HG03571 (cell line): ENCODE measurements around the gene RAET1L.
"Not testable (repeated sequence)": the region's sequence is repeated elsewhere in the genome, so short reads cannot be mapped to it uniquely, and the experiment has no call there.

Source experiments
- ATAC-seq: cut with Tn5 transposase; IDR thresholded peaks from one replicate; pipeline ENCODE4 v1.9.1; 2021; ENCODE audit not compliant: unreplicated experiment

The RAET1L gene, protein sequence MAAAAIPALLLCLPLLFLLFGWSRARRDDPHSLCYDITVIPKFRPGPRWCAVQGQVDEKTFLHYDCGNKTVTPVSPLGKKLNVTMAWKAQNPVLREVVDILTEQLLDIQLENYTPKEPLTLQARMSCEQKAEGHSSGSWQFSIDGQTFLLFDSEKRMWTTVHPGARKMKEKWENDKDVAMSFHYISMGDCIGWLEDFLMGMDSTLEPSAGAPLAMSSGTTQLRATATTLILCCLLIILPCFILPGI

DNA sequence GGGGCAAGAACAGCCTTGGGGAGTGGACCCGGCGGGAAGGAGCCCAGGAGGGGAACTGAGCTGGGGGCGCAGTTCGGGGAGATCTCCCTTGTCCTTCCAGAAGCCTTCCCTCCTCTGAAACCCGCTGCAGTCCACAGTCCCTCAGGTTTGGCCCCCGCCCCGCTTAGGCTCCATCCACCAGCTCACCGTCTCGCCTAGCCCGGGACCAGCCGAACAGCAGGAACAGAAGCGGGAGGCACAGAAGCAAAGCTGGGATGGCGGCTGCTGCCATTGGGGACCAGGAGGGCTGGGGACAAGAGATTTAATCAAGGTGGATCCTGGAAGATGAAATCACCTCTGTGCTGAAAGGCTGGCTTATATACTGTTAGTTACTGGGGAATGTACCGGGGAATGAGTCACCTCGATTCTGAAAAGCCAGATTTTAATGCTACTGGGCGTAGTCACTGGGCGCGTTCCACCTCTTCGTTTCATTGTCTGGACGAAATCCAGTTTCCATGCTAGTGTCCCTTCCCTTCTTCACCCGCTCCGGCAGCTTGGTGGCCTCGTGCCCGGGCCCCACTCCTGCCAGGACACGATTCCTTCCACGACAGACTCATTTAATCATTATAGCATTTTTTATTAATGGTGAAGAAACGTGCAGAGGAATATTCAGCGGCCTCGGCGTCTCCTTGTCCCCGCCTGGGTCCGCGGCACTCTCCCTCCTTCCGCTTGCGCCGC, at the start of gene RAET1L:
TSS of gene RAET1L (minus strand) at position 332 of the 717 bp plus-strand sequence. CDS start at position 271, 61 bp downstream.
- ATAC-seq = no peak

DNA sequence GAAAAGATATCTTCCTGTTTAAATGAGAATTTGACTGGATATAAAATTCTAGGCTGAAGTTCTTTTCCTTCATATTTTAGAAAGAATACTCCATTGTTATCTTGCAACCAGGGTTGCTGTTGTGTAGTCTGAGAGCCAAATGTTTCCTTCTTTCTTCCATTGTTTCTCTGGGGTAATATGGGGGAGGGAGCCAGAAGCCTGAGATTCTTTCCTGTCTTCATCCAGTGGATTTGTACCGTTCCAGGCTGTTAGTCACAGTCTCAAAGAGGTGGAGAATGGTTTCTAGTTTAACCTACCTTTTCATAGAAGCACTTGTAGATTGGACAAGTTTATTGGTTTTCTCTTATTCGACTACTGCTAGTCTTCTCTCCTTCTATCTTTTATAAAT, 49.7 kb upstream of the RAET1L start:
- ATAC-seq = no peak

DNA sequence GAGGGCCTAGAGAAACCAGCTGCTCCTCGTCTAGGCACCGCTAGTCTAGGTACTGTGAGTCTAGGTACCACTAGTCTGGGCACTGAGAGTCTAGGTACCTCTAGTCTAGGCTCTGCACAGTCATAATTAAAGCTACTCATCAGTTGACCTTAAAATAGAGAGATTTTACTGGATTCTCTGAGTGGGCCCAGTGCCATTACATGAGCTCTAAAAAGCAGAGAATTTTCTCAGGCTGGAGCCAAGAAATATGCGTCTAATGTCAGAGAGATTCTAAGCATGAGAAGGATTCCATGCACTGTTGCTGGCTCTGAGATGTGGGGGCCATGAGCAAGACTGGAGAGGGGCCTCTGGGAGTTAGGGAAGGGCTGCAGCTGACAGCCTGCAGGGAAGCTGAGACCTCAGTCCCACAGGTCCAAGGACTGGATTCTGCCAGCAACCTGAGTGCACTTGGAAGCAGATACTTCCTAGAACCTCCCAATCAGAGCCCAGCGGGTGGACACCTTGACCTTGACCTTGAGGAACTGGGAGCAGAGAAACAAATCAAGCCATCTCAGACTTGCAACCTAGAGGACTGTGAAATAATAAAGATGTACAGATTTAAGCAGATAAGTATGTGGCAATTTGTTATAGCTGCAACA, 49.2 kb upstream of the RAET1L start:
- ATAC-seq = not testable (repeated sequence)

DNA sequence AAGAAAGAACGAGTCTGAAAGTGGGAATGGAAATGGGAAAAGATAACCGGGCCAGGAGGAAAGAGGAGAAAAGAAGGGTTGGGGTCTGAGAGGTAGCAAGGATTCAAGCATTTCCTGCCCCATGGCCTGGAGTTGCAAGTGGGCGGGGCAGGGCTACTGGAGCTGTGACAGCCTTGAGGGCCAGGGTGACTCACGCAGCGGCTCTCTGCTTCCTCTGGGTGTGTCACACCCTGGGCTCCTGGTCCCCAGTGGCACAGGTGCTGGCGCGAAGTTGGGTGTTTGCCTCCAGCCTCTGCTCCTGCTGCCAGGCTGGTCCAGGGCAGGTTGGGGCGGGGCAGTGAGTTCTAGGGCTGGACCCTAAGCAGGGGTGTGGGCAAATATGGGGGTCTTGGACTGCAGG, 46.9 kb upstream of the RAET1L start:
- no peak for ATAC-seq

DNA sequence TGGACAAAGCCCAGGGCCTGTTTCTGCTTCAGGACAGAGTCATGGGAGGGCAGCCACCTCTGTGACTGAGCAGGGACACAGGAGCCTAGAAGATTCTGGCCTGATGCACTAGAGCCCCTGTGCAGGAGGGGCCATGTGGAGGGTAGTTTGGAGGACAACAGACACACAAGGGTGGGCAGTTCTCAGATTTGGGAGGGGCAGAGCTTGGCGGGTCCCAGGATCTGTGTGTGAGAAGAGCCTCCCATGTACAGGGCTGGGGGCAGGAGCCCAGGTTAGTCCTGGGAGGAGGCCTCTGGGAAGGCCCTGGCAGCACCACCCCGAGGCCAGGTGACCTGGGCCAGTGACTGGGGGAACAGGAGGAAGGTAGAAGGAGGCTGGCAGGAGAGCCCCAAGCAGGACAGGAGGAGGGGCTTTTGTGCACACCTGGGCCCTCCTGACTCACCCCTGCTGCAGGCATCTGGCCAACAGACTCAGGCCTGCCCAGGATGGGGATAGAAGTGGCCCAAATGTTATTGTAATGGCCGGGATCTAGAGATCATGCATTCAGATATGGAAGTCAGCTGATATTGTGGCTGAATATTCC, 45.0 kb upstream of the RAET1L start:
- ATAC-seq = no peak

DNA sequence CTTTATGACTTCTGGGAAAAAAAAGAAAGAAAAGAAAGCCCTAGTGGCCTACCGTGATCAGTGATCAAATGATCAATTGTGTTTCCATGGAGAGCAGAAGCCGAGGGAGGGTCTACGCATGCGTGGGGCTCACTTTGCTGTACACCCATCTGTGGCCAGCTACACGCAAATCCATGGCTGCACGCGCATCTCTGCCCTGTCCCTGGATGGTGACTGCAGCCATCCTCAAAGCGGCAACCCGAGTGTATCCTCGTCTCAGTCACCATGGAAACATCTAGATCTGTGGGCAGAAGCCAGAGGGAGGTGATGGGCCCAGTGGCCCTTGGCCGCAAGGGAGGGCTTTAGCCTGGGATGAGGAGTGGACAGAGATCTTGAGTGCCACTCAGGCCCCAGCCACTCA, 44.4 kb upstream of the RAET1L start:
- ATAC-seq = no peak

DNA sequence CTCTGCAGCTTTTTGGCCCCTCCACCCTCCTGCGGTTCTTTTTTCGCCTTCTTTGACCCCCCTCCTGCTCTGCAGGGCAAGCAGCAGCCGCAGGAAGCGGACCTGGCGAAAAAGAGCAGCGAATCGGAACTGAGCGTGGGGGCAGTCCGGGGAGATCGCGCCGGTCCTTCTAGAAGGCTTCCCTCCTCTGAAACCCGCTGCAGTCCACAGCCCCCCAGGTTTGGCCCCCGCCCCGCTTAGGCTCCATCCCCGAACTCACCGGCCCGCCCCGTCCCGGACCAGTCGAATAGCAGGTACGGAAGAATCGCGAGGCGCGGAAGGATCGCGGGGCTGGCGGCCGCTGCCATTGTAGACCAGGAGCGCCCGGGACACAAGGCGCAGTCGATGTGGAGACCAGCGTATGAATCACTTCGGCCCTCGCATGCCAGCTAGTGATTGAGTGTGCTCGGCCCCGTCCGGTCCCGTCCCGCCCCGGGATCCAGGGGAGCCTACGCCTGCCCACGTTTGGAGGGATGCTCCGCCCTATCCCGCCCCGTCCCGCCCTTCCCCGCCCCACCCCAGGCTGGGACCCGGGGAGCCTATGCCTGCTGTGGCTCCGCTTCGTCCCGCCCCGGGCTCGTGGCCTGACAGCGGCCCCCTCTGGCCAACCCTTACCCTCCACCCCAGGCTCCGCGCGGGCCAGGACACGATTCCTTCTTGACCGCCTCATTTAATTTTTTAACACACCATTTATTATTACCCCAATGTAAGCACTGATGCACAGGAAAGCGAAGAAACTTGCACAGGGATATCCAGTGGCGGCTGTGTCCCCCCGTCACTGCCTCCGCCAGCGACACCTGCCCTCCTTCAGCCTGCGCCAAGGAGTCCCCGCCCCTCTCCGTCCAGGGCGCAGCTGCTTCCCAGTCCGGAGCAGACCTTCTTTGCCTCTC, 43.7 kb upstream of the RAET1L start, which contains the start of gene ULBP3:
TSS of gene ULBP3 (minus strand) at position 402 of the 929 bp plus-strand sequence. CDS start at position 347, 55 bp downstream.
- ATAC-seq = peak; percentile 84

DNA sequence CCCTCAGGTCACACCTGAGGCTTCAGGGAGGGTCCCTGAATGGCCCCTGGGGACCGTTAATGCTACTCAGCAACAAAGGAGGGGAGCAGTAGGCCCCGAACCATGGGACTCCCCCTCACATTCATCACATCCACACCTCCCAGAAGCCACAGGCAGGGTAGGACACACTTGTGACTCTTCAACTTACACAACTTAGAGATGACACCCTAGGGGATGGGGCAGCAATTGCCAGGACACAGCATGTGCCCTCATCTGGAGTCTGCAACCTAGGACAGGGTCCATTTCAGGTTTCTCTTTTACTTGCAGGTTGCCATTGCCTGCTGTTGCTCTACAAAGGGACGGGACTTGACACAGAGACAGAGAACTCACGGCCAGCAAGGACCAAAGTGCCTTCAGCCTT, 42.8 kb upstream of the RAET1L start:
- ATAC-seq = no peak

DNA sequence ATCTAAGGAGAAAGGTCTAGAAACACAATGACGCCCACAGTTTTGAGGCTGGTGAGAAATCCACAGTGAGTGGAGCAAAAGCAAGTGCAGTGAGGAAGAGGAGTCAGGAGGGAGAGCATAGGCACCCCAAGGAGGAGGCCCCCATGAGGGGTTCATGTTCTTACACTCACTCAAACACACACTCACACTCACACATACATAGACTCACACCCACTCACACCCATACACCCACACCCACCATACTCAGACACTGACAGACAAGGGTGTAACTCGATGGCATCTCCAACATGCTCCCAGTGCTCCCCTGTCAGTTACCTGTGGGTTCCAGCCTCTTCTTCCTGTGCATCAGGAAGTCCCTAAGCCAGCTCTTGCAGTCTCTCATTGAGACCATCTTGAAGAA, 39.8 kb upstream of the RAET1L start:
- no peak for ATAC-seq

DNA sequence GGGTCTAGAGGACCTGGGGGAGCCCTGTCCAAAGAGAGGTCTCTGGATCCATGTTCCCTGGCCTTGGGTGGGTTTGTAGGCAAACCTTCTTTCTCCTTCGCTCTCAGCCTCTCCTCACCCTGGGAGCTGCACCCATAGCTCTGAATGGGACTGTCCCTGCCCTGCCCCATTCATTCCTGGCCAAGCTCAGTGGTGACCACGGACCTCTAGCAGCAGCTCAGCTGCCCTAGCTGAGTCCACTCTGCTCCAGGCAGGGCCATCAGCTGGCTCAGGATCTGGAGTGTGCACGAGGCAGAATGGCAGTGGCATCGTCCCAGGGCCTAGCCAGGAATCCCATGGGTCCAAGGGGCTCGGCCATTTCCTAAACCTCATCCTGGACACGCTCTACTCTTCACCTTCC, 38.3 kb upstream of the RAET1L start:
- no peak for ATAC-seq

DNA sequence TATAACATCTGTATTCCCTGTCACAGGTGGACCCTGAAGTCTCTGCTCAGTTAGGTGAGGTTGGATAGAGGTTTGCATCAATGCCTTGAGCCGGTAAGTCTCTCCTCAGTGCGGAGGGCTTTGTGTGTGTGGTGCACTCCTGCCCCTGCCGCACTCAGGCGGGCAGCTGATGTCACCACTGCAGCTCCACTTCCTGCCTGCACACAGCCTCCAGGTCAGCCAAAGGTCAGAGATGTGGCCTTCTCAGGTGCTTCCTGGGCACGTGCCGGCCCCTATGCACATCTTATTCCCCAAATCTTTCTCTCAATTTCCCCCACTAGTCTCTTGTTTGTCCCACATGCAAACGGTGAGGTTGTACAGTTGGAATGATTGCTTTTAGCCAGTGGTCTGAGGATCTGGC, 34.6 kb upstream of the RAET1L start:
- ATAC-seq = not testable (repeated sequence)

DNA sequence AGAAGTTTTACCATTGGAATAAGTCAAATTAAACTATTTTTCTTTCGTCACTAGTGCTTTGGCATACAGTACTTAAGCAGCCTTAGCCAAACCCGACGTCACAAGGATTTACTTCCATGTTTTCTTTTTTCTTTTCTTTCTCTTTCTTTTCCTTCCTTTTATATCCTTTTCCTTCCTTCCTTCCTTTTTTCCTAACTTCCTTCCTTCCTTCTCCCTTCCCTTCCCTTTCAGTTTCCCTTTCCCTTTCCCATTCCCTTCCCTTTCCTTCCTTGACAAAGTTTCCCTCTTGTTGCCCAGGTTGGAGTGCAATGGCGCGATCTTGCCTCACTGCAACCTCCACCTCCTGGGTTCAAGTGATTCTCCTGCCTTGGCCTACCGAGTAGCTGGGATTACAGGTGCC, 33.7 kb upstream of the RAET1L start:
- ATAC-seq = no peak

DNA sequence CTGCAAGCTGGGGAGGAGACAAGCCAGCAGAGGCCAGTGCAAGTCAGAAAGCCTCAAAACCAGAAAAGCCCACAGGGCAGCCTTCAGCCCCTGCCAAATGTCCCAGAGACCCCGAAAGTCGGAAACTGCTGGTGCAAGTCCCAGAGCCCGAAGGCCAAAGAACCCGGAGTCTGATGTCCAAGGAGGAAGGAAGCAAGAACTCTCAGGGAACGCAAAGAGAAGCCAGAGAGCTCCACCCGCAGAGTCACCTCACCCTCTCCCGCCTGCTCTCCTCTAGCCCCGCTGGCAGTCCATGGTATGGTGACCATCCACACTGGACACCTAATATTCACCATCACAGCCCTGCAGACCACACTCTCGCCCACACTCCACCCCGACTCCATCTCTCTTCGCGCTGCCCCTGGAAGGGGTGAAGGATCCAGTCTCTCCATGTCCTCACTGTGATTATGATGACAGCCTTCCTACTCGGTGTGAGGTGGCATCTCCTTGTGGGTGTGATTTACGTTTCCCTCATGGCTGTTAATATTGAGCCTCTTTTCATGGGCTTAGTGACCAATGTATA, 33.0 kb upstream of the RAET1L start:
- ATAC-seq = no peak

DNA sequence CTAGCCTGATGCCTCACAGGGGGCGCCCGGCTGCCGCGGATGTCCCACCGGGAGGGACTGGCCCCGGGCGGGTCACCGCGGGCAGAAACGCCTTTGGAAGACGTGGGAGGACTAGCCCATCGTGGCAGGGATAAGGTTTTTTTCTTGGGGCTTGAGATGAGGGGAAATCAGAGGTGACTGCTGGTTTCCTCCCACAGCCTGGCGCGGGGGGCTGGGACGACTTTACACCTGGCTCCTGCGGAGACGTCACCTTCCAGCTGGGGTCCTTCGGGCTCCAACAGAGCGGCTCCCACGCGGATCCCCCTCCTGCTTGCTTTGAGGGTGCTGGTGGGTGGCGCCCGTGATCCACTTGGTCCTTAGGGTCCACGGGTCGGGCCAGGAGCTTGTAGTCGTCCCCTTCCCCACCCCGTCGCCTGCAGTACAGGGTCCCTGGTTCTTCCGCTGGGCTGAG, 32.2 kb upstream of the RAET1L start:
- ATAC-seq = no peak

DNA sequence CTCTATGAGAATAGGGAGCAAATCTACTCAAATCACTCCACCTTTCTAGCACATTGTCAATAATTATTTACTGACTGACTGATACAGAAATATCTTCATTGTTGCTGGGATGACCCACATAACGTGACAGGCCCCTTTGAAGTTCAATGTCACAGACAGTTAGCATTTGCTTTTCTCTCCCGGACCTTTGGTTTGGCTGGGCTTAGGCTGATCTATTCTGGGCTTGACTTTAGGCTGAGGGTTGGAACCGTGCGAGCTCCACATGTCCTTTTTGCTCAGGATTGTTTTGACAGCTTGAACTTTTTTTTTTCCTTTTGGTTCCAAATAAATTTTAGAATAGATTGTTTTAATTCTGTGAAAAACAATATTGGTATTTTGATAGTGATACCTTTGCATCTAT, 31.6 kb upstream of the RAET1L start:
- ATAC-seq = no peak

DNA sequence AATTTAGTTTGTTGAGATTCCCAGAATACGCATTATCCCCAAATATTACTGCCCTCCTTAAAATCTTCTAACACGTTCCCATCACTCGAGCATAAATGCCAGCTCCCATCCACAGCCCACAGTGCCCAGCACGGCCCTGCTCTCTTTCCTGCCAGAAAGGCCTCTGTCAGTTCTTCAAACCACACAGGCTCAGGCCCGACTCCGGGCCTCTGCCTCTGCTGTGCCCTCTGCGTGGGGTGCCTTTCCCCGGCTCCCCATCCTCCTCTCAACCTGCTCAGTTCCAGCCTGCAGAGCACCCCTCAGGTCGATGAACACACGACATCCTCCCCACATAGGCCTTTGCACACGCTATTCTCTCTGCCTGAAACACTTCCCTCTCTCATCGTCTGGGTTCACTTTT, 30.8 kb upstream of the RAET1L start:
- ATAC-seq = no peak

DNA sequence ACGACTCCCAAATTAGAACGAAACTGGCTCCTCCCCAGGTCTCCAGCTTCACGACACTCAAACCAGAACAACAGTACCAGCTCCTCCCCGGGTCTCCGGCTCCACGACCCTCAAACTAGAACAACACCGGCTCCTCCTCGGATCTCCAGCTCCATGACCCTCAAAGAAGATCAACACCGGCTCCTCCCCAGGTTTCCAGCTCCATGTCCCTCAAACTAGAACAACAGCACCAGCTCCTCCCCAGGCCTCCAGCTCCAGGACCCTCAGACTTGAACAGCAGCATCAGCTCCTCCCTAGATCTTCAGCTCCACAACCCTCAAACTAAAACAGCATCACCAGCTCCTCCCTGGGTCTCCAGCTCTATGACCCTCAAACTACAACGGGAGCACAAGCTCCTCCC, 29.8 kb upstream of the RAET1L start:
- no peak for ATAC-seq

DNA sequence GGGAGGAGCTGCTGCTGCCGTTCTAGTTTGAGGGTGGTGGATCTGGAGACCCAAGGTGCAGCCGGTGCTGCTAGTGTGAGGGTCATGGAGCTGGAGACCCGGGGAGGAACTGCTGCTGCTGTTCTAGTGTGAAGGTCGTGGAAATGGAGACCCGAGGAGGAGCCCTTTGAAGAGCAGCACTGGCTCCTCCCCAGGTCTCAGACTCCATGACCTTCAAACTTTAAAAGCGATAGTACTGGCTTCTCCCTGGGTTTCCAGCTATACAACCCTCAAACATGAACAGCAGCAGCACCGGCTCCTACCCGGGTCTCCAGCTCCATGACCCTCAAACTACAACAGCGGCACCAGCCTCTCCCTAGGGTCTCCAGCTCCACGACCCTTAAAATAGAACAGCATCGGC, 28.1 kb upstream of the RAET1L start:
- no peak for ATAC-seq

DNA sequence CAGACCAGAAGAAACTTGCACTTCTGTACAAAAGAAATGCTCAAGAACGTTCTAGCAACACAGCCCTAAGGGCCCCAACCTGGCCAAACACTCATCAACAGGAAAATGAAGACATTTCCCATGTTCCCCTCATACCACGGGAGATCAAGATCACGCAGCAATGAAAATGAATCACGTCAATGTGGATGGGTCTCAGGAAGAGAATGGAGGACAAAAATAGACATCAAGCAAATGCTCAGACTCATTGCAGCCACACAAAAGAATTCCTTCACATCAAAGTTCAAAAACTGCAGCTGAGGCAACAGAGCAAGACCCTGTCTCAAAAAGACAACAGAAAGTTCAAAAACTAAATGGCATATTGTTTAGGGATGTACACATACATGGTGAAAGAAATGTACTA, 25.5 kb upstream of the RAET1L start:
- no peak for ATAC-seq

DNA sequence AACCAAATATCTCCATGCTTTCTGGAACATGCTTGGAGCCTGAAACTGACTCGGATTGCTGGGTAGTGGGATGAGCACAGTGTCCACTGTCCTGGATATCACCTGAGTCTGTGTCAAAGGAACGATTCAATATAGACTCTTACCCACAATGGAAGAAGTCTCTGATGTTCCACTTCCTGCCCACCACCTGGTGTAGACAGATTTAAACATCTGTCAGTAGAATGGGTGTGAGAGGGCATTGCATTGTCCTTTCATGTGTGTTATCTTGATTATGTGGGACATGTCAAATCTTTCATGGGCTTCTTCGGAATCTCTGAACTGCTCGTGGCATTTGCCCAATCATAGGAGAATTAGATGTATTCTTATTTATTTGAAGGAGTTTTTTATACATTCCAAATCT, 22.8 kb upstream of the RAET1L start:
- no peak for ATAC-seq
